ENCODE data around the gene SNX5. TPM values are rescaled to one million over a fixed set of nuclear protein-coding genes. Genes with fewer than 3 reads are reported as not detected.

Gene SNX5
- polyA plus RNA-seq, 4 donors: 180 to 248 (median 218) TPM

DNA sequence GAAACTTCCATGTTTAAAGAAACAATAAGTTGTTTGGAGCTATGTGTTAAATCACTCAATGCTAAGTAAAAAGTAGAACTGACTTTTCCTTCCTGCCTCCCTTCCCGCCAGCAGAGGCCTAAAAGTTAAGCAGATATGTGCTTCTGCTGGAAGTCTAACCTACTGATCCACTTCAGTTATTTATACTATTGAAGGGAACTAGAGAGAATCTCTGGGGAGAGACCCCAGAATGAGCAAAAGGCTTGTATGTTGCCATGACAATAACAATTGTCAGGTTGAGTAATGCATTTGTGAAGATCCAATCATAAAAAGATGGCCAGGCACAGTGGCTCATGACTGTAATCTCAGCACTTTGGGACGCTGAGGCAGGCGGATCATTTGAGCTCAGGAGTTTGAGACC, 25.0 kb upstream of the SNX5 start:
- DNase-seq (ENCODE audit: low read depth in 4 of 4, low spot score in 2 of 4): no peak

DNA sequence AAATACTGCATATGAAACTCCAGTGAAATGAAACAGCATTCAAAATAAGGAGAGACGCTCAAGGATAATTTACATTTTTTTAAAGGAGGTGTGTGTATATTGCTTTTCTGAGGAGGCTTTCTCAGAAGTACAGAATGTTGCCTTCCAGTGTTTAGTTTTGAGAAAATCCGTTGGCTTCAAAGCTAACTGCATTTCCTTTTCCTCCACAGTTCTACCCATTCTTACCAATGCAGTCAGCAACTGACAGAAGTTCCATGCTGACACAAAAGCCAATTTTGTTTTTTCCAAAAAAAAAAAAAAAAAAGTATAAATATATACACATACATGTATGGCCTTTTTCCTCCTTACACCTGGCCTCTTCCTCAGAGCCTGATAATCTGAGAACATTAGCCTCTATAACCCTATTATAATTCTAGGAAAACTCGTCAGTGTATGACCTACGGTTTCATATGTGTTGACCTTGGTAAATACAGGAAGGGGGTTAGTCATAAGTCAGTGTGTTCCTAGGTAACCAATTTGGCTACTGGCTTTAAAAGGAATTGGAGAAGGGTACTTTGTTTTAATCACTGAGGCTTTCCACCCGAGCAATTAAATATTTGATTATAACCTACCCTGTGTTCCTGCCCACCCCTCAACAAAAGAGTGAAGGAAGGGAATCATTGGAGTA, 24.4 kb upstream of the SNX5 start:
- DNase-seq (ENCODE audit: low read depth in 4 of 4, low spot score in 2 of 4): no peak

DNA sequence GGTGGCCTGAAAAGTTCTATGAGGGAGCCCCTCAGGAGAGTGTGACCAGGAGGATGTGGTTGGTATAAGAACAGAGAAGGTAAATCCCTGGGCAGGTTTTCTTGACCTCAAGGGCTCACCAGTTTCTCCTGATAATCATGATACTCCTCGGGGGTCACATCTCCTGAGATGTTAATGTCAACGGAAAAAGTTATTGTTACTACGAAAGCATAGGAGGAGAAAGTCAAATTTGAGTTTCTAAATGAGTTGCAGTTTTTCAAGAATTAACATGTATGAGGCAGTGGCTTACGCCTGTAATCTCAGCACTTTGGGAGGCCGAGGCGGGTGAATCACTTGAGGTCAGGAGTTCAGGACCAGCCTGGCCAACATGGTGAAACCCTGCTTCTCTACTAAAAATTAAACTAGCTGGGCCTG, 23.6 kb upstream of the SNX5 start:
- DNase-seq (ENCODE audit: low read depth in 4 of 4, low spot score in 2 of 4): no peak

DNA sequence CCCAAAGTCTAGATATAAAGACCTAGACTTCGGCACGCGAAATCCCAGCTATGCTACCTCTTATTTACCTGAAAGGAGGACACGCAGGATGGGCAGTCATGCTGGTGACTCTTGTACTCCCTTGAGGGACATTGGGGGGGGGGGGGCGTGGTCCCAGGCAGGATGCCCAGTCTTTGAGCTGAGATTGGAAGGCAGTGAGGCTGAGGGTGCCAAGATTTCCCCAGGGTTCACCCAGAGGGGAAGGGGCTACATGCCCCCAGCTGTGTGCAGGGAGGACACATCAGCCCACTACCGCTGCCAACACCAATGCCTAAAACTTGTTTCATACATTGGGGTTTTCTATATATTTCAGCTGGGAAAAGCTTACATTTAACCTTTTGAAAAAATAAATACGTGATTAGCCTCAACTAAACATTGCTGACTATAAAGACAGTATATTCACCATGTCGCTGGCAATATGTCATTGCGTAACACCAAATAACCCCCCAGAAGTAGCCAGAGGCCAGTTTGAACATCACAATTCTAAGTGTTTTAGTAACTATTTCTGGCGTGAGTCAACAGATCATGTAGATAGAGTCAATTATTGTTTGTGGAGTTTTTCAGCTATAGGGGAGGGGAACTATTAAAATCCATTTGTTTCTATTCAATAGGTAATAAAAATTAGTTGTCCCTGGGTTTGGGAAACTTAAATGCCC, 21.8 kb upstream of the SNX5 start:
- DNase-seq (ENCODE audit: low read depth in 4 of 4, low spot score in 2 of 4): no peak

DNA sequence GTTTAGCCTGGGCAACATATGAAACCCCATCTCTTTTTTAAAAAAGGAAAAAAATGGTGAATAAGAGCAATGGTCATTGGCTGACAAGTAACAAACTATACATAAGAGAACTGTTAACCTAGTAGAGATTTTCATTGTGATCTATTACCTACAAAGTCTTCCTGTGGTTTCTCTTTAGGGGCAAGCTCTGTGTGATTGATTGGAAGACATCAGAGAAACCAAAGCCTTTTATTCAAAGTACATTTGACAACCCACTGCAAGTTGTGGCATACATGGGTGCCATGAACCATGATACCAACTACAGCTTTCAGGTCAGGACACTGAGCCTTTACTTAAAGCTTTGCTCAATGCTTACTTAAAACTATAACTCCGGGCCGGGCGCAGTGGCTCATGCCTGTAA, 19.4 kb upstream of the SNX5 start:
- DNase-seq (ENCODE audit: low read depth in 4 of 4, low spot score in 2 of 4): no peak

DNA sequence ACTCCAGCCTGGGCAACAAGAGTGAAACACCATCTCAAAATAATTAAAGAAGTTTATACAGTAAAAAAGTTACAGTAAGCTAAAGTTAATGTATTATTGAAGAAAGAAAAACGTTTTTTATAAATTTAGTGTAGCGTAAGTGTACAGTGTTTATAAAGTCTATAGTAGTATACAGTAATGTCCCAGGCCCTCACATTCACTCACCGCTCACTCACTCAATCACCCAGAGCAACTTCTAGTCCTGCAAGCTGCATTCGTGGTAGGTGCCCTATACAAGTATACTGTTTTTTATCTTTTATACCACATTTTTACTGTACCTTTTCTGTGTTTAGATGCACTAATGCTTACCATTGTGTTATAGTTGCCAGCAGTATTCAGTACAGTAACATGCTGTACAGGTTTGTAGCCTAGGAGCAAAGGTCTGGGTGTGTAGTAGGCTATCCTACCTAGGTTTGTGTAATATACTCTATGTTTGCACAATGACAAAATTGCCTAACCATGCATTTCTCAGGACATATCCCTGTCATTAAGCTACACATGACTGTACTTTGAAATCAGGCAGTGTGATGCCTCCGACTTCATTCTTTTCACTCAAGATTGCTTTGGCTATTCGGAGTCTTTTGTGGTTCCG, 16.9 kb upstream of the SNX5 start:
- no peak for DNase-seq (ENCODE audit: low read depth in 4 of 4, low spot score in 2 of 4)

DNA sequence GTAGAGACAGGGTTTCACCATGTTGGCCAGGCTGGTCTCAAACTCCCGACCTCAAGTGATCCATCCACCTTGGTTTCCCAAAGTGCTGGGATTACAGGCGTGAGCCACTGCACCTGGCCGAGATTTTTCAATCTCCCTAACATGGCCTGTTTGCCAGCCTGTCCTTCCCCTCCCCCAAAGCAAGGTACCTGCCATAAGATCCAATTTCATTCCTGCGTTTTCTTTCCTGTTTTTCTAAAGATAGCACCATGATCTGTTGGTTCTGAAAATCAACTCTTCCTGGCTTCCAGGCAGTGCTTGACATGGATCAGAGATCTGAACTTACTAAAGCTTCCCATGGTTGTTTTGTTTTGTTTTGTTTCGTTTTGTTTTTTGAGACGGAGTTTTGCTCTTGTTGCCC, 7.7 kb upstream of the SNX5 start:
- DNase-seq (ENCODE audit: low read depth in 4 of 4, low spot score in 2 of 4): no peak

DNA sequence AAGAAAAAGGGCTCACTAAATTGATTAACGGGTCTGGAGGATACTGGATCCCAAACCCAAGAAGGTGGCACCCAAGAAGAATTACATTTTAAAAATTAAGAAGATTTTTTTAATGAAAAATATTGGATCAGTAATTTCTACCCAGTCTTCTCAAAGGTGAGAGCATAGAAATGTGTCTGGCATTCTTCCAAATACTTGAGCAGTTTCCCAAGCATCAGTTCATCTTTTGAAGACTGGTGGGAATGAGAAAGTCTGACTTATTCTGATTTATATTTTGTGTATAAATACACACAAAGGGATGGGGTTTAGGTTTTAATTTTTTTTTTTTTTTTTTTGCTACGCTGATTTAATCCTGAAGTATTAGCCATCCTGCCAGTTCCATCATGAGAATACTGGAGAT, 3.5 kb upstream of the SNX5 start:
- DNase-seq (ENCODE audit: low read depth in 4 of 4, low spot score in 2 of 4): no peak

DNA sequence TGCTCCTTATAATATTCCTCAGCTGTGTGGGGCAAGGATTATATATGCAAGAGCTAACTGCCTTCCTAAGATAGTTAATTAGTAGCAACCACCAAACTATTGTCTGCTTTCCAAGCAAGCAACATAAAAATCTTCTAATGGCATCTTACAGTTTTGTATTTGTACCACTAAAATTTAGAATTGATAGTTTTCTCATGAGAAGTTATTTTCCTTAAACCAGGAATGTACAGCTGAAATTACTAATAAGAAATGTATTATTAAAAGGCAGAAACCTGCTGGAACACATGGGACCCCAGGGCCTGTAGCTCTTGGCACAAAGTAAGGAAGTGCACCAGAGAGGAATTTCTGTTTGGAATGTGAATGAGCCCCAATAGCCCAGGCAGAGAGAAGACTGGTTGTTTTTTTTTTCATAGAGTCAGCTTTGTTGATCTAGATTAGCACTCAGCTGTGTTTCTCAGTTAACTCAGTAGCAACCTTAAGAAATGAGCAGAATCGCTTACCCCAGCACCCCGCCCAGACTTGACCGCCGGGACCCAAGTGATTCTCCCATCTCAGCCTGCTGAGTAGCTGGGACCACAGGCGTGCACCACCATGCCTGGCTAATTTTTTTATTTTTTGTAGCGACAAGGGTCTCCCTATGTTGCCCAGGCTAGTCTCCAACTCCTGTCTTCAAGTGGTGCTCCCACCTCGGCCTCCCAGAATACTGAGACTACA, 2.9 kb upstream of the SNX5 start:
- DNase-seq (ENCODE audit: low read depth in 4 of 4, low spot score in 2 of 4): no peak

DNA sequence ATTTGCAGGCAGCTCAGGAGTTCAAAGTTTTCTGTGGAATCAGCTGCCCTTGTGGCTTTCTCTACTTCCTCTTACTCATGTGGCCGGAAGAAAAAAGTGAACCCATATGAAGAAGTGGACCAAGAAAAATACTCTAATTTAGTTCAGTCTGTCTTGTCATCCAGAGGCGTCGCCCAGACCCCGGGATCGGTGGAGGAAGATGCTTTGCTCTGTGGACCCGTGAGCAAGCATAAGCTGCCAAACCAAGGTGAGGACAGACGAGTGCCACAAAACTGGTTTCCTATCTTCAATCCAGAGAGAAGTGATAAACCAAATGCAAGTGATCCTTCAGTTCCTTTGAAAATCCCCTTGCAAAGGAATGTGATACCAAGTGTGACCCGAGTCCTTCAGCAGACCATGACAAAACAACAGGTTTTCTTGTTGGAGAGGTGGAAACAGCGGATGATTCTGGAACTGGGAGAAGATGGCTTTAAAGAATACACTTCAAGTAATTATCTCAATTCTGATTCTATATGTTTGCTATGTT, 1.4 kb upstream of the SNX5 start:
- no peak for DNase-seq (ENCODE audit: low read depth in 4 of 4, low spot score in 2 of 4)

DNA sequence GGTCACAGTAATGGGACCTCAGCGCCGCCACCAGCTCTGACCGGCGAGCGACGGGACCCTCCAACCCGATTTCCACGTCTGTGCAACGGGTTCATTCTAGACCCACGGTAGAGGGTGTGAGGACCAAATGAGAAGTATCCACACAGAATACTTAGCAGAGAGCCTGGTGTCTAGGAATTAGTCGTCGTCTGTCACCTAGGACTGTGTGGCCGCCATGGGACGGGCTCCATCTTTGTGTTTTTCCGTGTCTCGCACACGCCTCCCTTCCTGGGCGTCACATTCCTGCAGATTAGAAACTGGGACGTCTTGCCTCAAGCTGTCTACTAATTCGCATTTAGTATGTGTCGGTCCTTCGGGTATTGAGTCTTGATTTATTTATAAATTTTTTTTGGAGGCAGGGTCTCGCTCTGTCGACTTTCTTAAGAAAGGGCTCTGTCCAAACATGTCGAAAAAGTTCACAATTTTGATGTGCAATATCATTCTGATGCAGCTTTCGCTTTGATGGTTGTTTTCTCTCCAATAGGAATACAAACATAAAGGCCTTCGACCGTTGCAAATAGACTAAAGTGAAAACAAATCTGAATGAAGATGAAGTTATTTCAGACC, 787 bp upstream of the SNX5 start:
- no peak for DNase-seq (ENCODE audit: low read depth in 4 of 4, low spot score in 2 of 4)

DNA sequence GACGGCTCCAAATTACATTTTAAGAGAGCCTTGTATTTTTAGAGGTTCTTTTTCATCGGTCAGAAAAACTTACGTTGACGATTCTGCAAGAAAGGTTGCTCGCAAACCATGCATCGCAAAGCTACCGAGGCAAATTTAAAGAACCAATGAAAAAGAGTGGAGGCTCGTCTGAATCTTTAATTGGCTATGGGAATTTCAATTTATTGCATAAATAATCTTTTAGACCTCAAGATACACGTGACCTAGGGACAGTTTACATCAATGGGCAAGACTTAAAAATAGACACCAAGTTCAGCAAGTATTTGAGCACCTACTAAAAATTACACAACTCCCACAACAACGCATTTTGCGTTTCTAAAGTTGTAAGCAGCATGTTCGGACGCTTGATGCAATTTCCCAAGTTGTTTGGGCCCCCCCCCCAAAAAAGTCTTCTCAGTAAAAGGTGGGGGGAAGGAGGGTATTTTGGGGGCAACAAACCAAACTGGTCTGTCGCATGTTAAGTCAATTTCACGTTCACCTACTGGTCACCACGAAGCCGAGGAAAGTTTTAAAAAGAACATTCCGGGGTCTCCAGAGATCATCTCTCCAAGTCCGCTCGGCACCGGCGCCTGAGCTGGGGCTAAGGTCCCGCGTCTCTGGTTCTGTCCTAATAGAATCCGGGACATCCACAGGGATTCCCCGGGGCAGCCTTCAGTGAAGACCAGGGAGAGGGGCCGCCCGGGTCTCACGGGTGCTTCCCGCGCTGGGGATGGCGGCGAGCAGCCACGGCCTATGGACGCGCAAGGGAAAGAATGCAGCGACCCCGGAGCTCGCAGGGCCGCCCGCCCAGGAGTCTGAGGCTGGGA, 851 bp downstream of the SNX5 start:
- no peak for DNase-seq (ENCODE audit: low read depth in 4 of 4, low spot score in 2 of 4)

DNA sequence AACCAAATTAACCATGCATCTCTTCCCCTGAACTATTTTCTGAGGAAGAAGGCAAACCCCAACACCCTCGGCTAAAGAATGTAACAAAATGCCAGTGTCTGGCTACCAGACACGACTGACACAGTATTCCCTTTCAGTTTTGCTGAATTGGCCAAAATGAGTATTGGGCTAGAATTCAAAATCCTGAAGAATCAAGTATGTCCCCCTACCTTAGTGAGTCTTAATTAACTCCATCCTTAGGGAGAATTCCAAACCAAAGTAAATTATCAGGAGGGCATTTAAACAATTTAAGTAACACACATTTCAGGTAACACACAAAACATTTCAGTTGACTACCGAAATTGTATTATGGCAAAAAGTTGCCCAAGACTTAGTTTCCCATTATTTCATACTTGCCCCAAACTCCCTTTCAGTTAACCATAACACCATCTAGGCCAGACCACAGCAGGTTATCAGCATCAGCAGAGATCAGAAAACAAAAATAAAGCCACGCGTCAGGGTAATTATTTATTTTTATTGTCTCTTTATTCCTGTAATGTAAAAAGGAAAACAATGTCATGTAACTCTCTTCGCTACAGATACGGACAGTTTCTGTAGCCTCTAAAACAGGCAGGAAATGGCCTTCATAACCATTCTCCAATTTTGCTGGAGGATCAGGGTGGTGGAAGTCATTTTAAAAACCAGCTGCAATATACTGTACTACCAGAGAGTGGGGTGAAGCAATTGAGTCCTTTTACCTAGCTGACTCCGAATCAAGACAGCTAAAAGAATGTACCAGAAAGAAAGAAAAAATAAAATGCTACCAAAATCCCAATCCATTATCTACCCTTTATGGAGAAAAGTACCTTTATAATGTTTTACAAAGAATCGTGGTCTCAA, 1.9 kb downstream of the SNX5 start:
- no peak for DNase-seq (ENCODE audit: low read depth in 4 of 4, low spot score in 2 of 4)

DNA sequence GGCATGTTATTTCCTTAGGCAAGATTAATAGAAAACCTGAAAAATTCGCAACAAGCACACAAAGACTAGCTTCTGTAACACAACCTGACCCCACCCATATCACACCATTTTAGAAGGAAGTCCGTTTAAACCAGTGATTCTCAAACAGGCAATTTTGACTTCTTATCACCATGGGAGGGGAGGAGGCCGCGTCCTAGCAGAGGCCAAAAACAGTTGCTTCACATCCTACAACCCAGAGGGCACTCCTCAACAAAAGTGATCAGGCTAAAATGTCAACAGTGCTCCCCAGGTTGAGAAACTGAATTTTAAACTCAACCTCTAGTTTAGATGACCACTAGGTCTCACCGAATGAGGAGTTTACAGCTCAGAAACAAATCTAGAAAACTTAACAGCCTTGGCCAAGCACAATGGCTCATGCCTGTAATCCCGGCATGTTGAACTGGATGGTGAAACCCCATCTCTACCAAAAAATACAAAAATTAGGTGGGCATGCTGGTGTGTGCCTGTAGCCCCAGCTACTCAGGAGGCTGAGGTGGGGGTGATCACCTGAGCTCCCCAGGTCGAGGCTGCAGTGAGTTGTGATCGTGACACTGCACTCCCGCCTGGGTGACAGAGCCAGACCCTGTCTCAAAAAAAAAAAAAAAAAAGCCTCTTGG, 3.4 kb downstream of the SNX5 start:
- no peak for DNase-seq (ENCODE audit: low read depth in 4 of 4, low spot score in 2 of 4)

DNA sequence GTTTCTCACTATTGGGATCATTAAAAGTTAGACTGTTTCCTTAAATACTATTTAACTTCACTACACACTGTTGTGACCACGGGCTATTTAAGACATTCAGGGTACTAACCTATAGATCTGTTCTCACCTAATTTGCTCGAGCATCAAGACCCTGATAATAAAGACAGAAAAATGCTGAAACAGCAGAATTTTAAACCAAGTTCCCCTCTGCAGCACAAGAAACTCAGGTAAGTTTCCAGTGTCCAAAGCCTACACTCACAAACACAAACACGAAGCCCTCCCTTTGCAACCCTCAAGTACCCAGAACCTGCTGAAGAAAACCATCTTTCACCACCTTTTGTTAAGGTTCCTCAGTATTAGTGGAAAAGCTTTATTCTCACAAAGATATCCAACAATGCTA, 4.0 kb downstream of the SNX5 start:
- no peak for DNase-seq (ENCODE audit: low read depth in 4 of 4, low spot score in 2 of 4)

DNA sequence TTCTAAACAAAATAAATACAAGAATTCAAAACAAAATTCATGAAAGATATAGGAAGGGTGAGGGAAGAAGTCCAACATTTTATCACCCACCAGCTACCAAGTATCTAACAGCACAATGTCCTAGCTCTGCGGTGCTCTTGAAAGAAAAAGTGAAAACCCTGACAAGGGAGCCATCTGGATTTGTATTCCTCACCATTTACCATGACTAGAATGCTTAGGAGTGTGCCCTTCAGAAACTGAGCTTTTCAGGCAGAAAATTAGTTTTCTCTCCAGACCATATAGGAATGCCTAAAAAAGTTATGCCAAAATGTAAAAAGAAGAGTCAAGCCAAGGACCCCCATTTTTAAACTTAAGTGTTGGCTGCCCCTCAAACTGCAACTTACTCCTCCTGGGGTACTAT, 4.5 kb downstream of the SNX5 start:
- DNase-seq (ENCODE audit: low read depth in 4 of 4, low spot score in 2 of 4): no peak

DNA sequence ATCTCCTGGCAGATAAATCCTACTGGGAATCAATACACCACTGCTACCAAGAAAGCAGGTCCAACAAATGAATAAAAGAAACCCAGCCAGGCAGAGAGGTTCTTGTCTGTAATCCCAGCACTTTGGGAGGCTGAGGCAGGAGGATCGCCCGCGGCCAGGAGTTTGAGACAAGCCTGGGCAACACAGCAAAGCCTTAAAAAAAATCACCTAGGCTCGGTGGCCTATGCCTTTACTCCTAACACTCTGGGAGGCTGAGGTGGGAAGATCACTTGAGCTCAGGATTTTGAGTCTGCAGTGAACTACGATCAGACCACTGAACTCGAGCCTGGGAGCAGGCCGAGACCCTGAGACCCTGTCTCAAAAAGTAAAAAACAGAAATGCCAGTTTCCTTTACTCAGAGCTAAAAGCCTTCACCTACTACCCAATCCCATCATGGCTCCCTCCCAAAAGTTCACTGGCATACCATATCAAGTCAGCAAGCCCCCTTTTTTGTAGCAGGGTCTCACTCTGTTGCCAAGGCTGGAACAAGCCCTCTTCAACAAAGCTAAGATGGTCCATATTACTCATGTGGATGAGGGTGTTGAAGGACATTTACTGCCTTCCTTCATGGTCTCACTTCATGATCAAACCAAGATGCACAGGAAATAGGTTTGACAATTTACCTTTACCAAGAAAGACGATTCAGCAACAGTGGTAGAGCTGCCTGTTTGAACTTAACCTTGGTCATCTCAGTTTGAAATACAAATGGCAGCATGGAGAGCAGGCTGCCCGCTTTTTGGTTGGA, 5.3 kb downstream of the SNX5 start:
- no peak for DNase-seq (ENCODE audit: low read depth in 4 of 4, low spot score in 2 of 4)

DNA sequence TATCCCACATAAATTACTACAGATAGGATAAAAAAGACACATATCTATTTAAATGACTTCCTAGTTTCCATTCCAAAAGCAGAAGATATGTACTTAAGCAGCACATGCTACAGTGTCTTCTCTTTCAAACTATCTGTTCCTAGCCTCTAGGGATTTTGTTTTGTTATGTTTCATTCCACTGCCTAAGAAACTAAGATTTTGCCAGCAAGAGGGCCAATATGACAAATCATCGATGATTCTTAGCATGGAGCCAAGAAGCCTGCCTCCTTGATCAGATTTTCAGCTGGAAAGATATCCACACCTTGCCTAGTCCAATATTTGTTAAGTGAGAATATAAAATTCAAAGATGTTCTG, 7.0 kb downstream of the SNX5 start:
- DNase-seq (ENCODE audit: low read depth in 4 of 4, low spot score in 2 of 4): no peak
